H1 (cell line): ENCODE measurements around the gene RIPOR2. TPM values are rescaled to one million over a fixed set of nuclear protein-coding genes. Genes with fewer than 3 reads are reported as not detected.

Source experiments
- CHD1 ChIP-seq: IDR thresholded peaks from 2 replicates; pipeline ENCODE4 v1.6.1; 2012; ENCODE audit warnings: low read depth, low read length, improper control_type of control experiment
- CHD7 ChIP-seq: fragments of 300-600 bp; sonication (generic); IDR thresholded peaks from 2 replicates; pipeline ENCODE4 v1.7.1; 2012; ENCODE audit warnings: low read length, moderate library complexity, mild to moderate bottlenecking, inconsistent platforms; ENCODE audit not compliant: insufficient replicate concordance
- EZH2 ChIP-seq: fragments of 200-600 bp; sonication (generic); IDR thresholded peaks from 2 replicates; pipeline ENCODE4 v1.7.1; 2012; ENCODE audit warnings: low read depth, mild to moderate bottlenecking, moderate library complexity, low read length, inconsistent platforms; ENCODE audit not compliant: severe bottlenecking
- GABPA ChIP-seq: IDR thresholded peaks from 2 replicates; pipeline ENCODE4 v1.6.1; 2011; ENCODE audit warnings: mild to moderate bottlenecking, low read length, moderate library complexity, borderline replicate concordance; ENCODE audit not compliant: insufficient read depth
- JUND ChIP-seq: IDR thresholded peaks from 2 replicates; pipeline ENCODE4 v1.6.1; 2011; ENCODE audit warnings: mild to moderate bottlenecking, improper control_type of control experiment, low read length
- polyA plus RNA-seq, 7 experiments: library from polyadenylated mRNA; depleted of rRNA in 3 of 7; stranded (reverse) in 5 of 7; unstranded in 2 of 7; fragments of >200 nt in 5 of 7; fragments of 200-250 nt in 2 of 7; gene quantifications; 1 replicate in 5 of 7; 2 replicates in 1 of 7; 4 replicates in 1 of 7; pipeline versions ENCODE4 v1.2.1 to v1.2.3, GENCODE V29; 2011 to 2013; ENCODE audit warnings: missing spikeins in 2 of 7, mixed read lengths in 2 of 7
- total RNA-seq: library from RNA; stranded (reverse); fragmentation: NEBNext Ultra II Directional; extraction: Animal tissue kit (Norgen Biotek cat#: 25700); gene quantifications from 2 replicates; pipeline ENCODE4 v1.2.1, GENCODE V29; 2021

The RIPOR2 gene
- total and polyA plus RNA-seq, 2 of the 8 experiments (the other 6 are each of a cell fraction or from before 2014, with no cell fraction given): 16.7 to 45.6 TPM

GRCh38 chr6:24859132-24859531, 76.6 kb downstream of the RIPOR2 start (continued):
- TF ChIP-seq GABPA (no peak), CHD7 (no peak), JUND (no peak), CHD1 (no peak), EZH2 (no peak)
- TF ChIP-seq, all 59 proteins: peak for 0
